Parathyroid adenoma (tissue), 2 donors: ENCODE measurements around the gene FSTL3.

Experiments used
- H2AFZ ChIP-seq: fragments of 300-600 bp; sonication (generic); one replicate; pipeline ENCODE4 v1.7.0; 2017; ENCODE audit warnings: antibody characterized with exemption, mild to moderate bottlenecking
- H3K27ac ChIP-seq: fragments of 300-600 bp; sonication (generic); one replicate; pipeline ENCODE4 v1.7.0; 2017
- H3K27me3 ChIP-seq: fragments of 300-600 bp; sonication (generic); one replicate; pipeline ENCODE4 v1.7.0; 2017; ENCODE audit warnings: low read length; ENCODE audit not compliant: control insufficient read depth, insufficient read depth
- H3K36me3 ChIP-seq: fragments of 300-600 bp; sonication (generic); one replicate; pipeline ENCODE4 v1.7.0; 2017; ENCODE audit warnings: low read length; ENCODE audit not compliant: control insufficient read depth, insufficient read depth
- H3K4me1 ChIP-seq: fragments of 300-600 bp; sonication (generic); one replicate; pipeline ENCODE4 v1.7.0; 2017; ENCODE audit warnings: control low read depth
- H3K4me2 ChIP-seq: fragments of 300-600 bp; sonication (generic); one replicate; pipeline ENCODE4 v1.7.0; 2017; ENCODE audit warnings: low read length
- H3K4me3 ChIP-seq: fragments of 300-600 bp; sonication (generic); one replicate; pipeline ENCODE4 v1.7.0; 2017; ENCODE audit warnings: low read depth, low read length
- H3K79me2 ChIP-seq: fragments of 300-600 bp; sonication (generic); one replicate; pipeline ENCODE4 v1.7.0; 2017; ENCODE audit warnings: control low read depth
- H3K9ac ChIP-seq: fragments of 300-600 bp; sonication (generic); one replicate; pipeline ENCODE4 v1.7.0; 2017; ENCODE audit warnings: mild to moderate bottlenecking
- H3K9me3 ChIP-seq: fragments of 300-600 bp; sonication (generic); one replicate; pipeline ENCODE4 v1.7.0; 2017; ENCODE audit warnings: low read length; ENCODE audit not compliant: control insufficient read depth
- CTCF ChIP-seq: fragments of 300-600 bp; sonication (generic); IDR thresholded peaks from one replicate; pipeline ENCODE4 v1.7.0; 2017; ENCODE audit warnings: antibody characterized with exemption, mild to moderate bottlenecking
- donor health status: primary hyperparathyroidism.

FSTL3 gene

GRCh38 chr19:661427-662196 lies 14.6 kb upstream of the FSTL3 start:
- peaks cover 12% of the 10 kb centered on the region for H3K4me1 ChIP-seq
- peak overlapping the region; percentile 25 for H3K9ac ChIP-seq
- H3K27me3 ChIP-seq = no peaks in the 10 kb centered on the region
- H3K36me3 ChIP-seq = no peaks in the 10 kb centered on the region
- H3K9me3 ChIP-seq = no peaks in the 10 kb centered on the region
- peak overlapping the region; percentile 74 for H3K4me3 ChIP-seq
- H3K79me2 ChIP-seq = peaks cover 52% of the 10 kb centered on the region
- peak overlapping the region; percentile 87 for H3K4me2 ChIP-seq
- no peak for TF ChIP-seq CTCF
- H2AFZ ChIP-seq = no peak overlapping the region
- H3K27ac ChIP-seq = no peak overlapping the region

- Histone ChIP-seq H3K27me3 (no peaks in the 10 kb centered on the region), H3K36me3 (no peaks in the 10 kb centered on the region), H3K4me2 (peak overlapping the region; percentile 87), H2AFZ (peak overlapping the region; percentile 64), H3K9ac (peak overlapping the region; percentile 67), H3K27ac (peak overlapping the region; percentile 4), H3K9me3 (no peaks in the 10 kb centered on the region), H3K4me3 (peak overlapping the region; percentile 74), H3K4me1 (peaks cover 12% of the 10 kb centered on the region), H3K79me2 (peaks cover 49% of the 10 kb centered on the region)
- no peak for TF ChIP-seq CTCF
These were observed 13.8 kb upstream of the FSTL3 start for GRCh38 chr19:662207-662961.

- Histone ChIP-seq H3K27ac (peak within 1 kb of the TSS; percentile 99), H3K36me3 (no peaks in the 10 kb centered on the region), H3K9ac (peak within 1 kb of the TSS; percentile 90), H3K27me3 (no peaks in the 10 kb centered on the region), H3K9me3 (no peaks in the 10 kb centered on the region), H3K79me2 (peaks cover 43% of the 10 kb centered on the region), H3K4me2 (peak within 1 kb of the TSS; percentile 87), H3K4me3 (peak within 1 kb of the TSS; percentile 74), H3K4me1 (peaks cover 12% of the 10 kb centered on the region), H2AFZ (peak within 1 kb of the TSS; percentile 98)
- no peak for TF ChIP-seq CTCF
These were observed 13.1 kb upstream of the FSTL3 start, which contains the start of gene RNF126 for GRCh38 chr19:662962-663681. TSS of gene RNF126 (minus strand) at chr19:663214. CDS start at chr19:663121, 93 bp downstream.

GRCh38 chr19:663682-664117 lies 12.5 kb upstream of the FSTL3 start:
- TF ChIP-seq CTCF = no peak
- H3K79me2 ChIP-seq = peaks cover 37% of the 10 kb centered on the region
- H3K27me3 ChIP-seq = no peaks in the 10 kb centered on the region
- H3K4me1 ChIP-seq = peaks cover 12% of the 10 kb centered on the region
- H3K27ac ChIP-seq = peak overlapping the region; percentile 99
- H3K9ac ChIP-seq = peak overlapping the region; percentile 90
- H3K4me3 ChIP-seq = peak overlapping the region; percentile 72
- H2AFZ ChIP-seq = peak overlapping the region; percentile 98
- H3K9me3 ChIP-seq = no peaks in the 10 kb centered on the region
- H3K4me2 ChIP-seq = peak overlapping the region; percentile 78
- no peaks in the 10 kb centered on the region for H3K36me3 ChIP-seq
